OCI-LY7 (cell line): ENCODE measurements around the gene EIF5B.

Source experiments
- CTCF ChIP-seq: fragments of 200-600 bp; sonication (generic); conservative IDR thresholded peaks from 2 replicates; pipeline ENCODE4 v1.5.1; 2014; ENCODE audit warnings: mild to moderate bottlenecking, antibody characterized with exemption, low read length, moderate library complexity, mixed read lengths
- EZH2phosphoT487 ChIP-seq: fragments of 200-600 bp; sonication (generic); IDR thresholded peaks from 2 replicates; pipeline ENCODE4 v1.6.1; 2018; ENCODE audit warnings: low read depth, borderline replicate concordance, mild to moderate bottlenecking, mixed run types, antibody characterized with exemption, low read length, moderate library complexity, mixed read lengths

- no peak for TF ChIP-seq CTCF
- no peak for TF ChIP-seq EZH2phosphoT487
Measured at GRCh38 chr2:99420031-99420430, 82.8 kb downstream of the EIF5B start.
